Measurements from ENCODE around the gene SLC6A13.

DNA sequence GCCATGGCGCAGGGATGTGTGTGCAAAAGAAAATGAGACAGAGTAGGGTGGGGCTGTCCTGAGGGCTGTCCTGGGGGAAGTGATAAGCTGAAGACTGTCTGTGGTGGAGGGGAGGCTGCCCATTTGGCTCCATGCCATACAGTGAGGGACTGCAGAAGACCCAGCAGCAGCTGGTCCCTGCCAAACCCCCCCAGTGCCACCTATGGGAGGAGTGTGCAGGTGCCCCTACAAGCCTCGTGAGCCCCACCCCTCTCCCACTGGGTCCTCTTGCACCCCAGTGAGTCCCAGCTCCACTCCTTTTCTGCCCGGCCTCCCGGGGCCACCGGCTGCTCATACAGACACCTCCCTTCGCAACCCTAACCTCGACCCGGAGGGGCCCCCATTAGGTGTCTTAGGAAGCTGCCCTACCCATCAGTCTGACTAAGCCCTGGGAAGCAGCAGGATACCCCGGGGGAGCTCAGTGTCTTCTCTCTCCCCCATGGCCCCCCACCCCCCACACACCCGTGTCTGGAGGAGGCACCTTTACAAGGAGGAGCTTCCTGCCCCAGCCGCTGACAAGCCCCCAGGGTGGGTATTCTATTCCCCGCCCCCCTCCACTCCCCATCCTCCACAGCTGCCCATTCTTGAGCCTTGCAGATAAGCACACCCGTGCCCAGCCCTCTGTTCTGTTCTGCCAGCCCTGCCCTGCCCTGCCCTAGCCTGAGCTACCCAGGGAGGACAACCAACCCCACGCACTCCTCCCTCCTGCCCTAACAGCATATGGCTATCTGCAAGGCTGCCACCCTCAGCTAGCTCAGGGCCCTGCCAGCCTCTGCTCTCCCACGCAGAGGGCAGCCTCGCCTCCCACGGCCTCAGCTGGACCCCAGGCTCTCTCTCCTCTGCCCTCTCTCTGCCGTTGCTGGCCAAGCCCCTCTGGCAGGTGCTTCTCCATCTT is 90.6 kb downstream of the SLC6A13 start:
- TF ChIP-seq POLR2A (IDR thresholded peaks at IDR 0.05) (no peak), POLR2AphosphoS5 (IDR thresholded peaks at IDR 0.05) (no peak)
- TF ChIP-seq, protein P1, sequence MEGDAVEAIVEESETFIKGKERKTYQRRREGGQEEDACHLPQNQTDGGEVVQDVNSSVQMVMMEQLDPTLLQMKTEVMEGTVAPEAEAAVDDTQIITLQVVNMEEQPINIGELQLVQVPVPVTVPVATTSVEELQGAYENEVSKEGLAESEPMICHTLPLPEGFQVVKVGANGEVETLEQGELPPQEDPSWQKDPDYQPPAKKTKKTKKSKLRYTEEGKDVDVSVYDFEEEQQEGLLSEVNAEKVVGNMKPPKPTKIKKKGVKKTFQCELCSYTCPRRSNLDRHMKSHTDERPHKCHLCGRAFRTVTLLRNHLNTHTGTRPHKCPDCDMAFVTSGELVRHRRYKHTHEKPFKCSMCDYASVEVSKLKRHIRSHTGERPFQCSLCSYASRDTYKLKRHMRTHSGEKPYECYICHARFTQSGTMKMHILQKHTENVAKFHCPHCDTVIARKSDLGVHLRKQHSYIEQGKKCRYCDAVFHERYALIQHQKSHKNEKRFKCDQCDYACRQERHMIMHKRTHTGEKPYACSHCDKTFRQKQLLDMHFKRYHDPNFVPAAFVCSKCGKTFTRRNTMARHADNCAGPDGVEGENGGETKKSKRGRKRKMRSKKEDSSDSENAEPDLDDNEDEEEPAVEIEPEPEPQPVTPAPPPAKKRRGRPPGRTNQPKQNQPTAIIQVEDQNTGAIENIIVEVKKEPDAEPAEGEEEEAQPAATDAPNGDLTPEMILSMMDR (IDR thresholded peaks at IDR 0.05): no peak
